Measurements from ENCODE around the gene HILPDA. TPM values are rescaled to one million over a fixed set of nuclear protein-coding genes. Genes with fewer than 3 reads are reported as not detected.
A peak's percentile ranks its signal among the peaks of the same experiment; 100 is the strongest.

Gene HILPDA
- total RNA-seq, 2 experiments from 2014 or later = 1.7 TPM

GRCh38 chr7:128424686-128425275 is 30.9 kb upstream of the HILPDA start:
- Mint-ChIP-seq H3K4me3 (no peak overlapping the region), H3K9me3 (no peaks in the 10 kb centered on the region), H3K27me3 (peaks cover 5% of the 10 kb centered on the region), H3K36me3 (ENCODE audit: low read depth) (no peaks in the 10 kb centered on the region), H3K4me1 (ENCODE audit: low read depth) (no peaks in the 10 kb centered on the region), H3K27ac (no peak overlapping the region)
- intact Hi-C loops (cut with DNase I, micrococcal nuclease) = loop anchor here (1.0 to 10.0 kb wide), 4 partner anchors 26 to 460 kb away; partner anchors contain the start of gene RBM28 (in 1 of the 2)
- Histone ChIP-seq H3K4me3 (ENCODE audit: low read length) (no peak overlapping the region), H3K36me3 (ENCODE audit: insufficient read depth, low read length) (no peaks in the 10 kb centered on the region), H3K4me1 (ENCODE audit: insufficient read depth, low read length) (peaks cover 8% of the 10 kb centered on the region), H3K9me3 (ENCODE audit: control insufficient read depth in 1 of 2, insufficient read depth in 1 of 2, low read length in 2 of 2) (no peaks in the 10 kb centered on the region), H3K27ac (ENCODE audit: low read depth in 1 of 2, low read length in 2 of 2) (no peak overlapping the region), H3K27me3 (ENCODE audit: control insufficient read depth in 1 of 2, insufficient read depth in 2 of 2, low read length in 2 of 2) (no peaks in the 10 kb centered on the region)
- no peak for DNase-seq
- POLR2A ChIA-PET = interaction anchor here (1.2 to 1.6 kb wide), 3 partner anchors 20 to 81 kb away, joined by 3 read pairs; partner anchors contain the start of gene RBM28
- ATAC-seq (ENCODE audit: poor library complexity) = no peak
- CTCF ChIA-PET = interaction anchor here (1.3 to 6.7 kb wide), 9 partner anchors 10 to 77 kb away, joined by 4 to 162 read pairs (median 14); partner anchors contain the start of genes HILPDA and IMPDH1
- no peak for TF ChIP-seq CTCF (IDR thresholded peaks at IDR 0.05)

- Histone ChIP-seq H3K27me3 (ENCODE audit: control insufficient read depth in 1 of 2, insufficient read depth in 2 of 2, low read length in 2 of 2) (peaks cover 0 to 5% of the 10 kb centered on the region in 2 experiments), H3K9me3 (ENCODE audit: control insufficient read depth in 1 of 2, insufficient read depth in 1 of 2, low read length in 2 of 2) (no peaks in the 10 kb centered on the region), H3K4me1 (ENCODE audit: insufficient read depth, low read length) (peaks cover 8% of the 10 kb centered on the region), H3K27ac (ENCODE audit: low read depth in 1 of 2, low read length in 2 of 2) (no peak overlapping the region), H3K4me3 (ENCODE audit: low read length) (no peak overlapping the region), H3K36me3 (ENCODE audit: insufficient read depth, low read length) (no peaks in the 10 kb centered on the region)
- Mint-ChIP-seq H3K36me3 (ENCODE audit: low read depth) (no peaks in the 10 kb centered on the region), H3K9me3 (no peaks in the 10 kb centered on the region), H3K4me3 (no peak overlapping the region), H3K27me3 (peaks cover 6% of the 10 kb centered on the region), H3K27ac (no peak overlapping the region), H3K4me1 (ENCODE audit: low read depth) (no peaks in the 10 kb centered on the region)
- ChIA-PET CTCF (interaction anchor here (0.7 to 6.7 kb wide), 16 partner anchors 8 to 78 kb away, joined by 3 to 162 read pairs (median 8); partner anchors contain the start of genes HILPDA and IMPDH1), POLR2A (interaction anchor here (0.9 to 2.4 kb wide), 3 partner anchors 34 to 82 kb away, joined by 3 to 16 read pairs (median 3); partner anchors contain the start of gene RBM28)
- peak; percentile 94 for TF ChIP-seq CTCF (IDR thresholded peaks at IDR 0.05)
- intact Hi-C loops (cut with DNase I, micrococcal nuclease) = loop anchor here (1.0 to 10.0 kb wide), 5 partner anchors 28 to 459 kb away; partner anchors contain the start of gene RBM28 (in 1 of the 2)
- ATAC-seq (ENCODE audit: poor library complexity) (peak; percentile 92), DNase-seq (peak; percentile 62 to 88 (median 74))
Observed at GRCh38 chr7:128425850-128426249, 29.8 kb upstream of the HILPDA start.

GRCh38 chr7:128427289-128427891 is 28.3 kb upstream of the HILPDA start:
- H3K27ac ChIP-seq (ENCODE audit: low read depth in 1 of 2, low read length in 2 of 2) = no peak overlapping the region
- TF ChIP-seq CTCF (IDR thresholded peaks at IDR 0.05) = peak; percentile 94
- H3K9me3 ChIP-seq (ENCODE audit: control insufficient read depth in 1 of 2, insufficient read depth in 1 of 2, low read length in 2 of 2) = no peaks in the 10 kb centered on the region
- DNase-seq (peak in 4 of 14 experiments; percentile 32 to 78 (median 71)), ATAC-seq (ENCODE audit: poor library complexity) (peak; percentile 71)
- Mint-ChIP-seq H3K4me1 (ENCODE audit: low read depth) (no peaks in the 10 kb centered on the region), H3K27ac (no peak overlapping the region), H3K27me3 (peaks cover 7% of the 10 kb centered on the region), H3K36me3 (ENCODE audit: low read depth) (no peaks in the 10 kb centered on the region), H3K9me3 (no peaks in the 10 kb centered on the region), H3K4me3 (no peak overlapping the region)
- H3K36me3 ChIP-seq (ENCODE audit: insufficient read depth, low read length) = no peaks in the 10 kb centered on the region
- H3K4me3 ChIP-seq (ENCODE audit: low read length) = no peak overlapping the region
- ChIA-PET CTCF (interaction anchor here (0.6 to 6.7 kb wide), 18 partner anchors 8 to 787 kb away, joined by 3 to 162 read pairs (median 6); partner anchors contain the start of genes HILPDA and RBM28), POLR2A (interaction anchor here (0.5 to 2.4 kb wide), 7 partner anchors 19 to 84 kb away, joined by 3 to 16 read pairs (median 5); partner anchors contain the start of genes HILPDA and RBM28)
- intact Hi-C loops (cut with DNase I, micrococcal nuclease) = loop anchor here (1.0 to 10.0 kb wide), 3 partner anchors 32 to 181 kb away; partner anchors contain the start of gene RBM28 (in 1 of the 2)
- peaks cover 8% of the 10 kb centered on the region for H3K4me1 ChIP-seq (ENCODE audit: insufficient read depth, low read length)
- peaks cover 0 to 8% of the 10 kb centered on the region in 2 experiments for H3K27me3 ChIP-seq (ENCODE audit: control insufficient read depth in 1 of 2, insufficient read depth in 2 of 2, low read length in 2 of 2)
